ENCODE measurements around the gene CFAP299.

DNA sequence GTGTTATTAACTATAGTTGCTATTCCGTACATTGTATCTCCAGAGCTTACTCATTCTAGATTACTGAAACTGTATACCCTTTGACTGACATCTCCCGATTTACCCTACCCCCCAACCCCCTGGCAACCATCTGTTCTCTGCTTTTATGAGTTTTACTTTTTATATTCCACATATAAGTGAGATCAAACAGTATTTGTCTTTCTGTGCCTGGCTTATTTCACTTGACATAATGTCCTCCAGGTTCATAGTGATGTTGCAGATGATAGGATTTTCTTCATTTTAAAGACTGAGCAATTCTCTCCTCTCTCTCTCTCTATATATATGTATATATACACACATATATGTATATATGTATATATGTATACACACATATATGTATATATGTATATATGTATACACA is 54.6 kb downstream of the CFAP299 start:
- TF ChIP-seq, protein P1, sequence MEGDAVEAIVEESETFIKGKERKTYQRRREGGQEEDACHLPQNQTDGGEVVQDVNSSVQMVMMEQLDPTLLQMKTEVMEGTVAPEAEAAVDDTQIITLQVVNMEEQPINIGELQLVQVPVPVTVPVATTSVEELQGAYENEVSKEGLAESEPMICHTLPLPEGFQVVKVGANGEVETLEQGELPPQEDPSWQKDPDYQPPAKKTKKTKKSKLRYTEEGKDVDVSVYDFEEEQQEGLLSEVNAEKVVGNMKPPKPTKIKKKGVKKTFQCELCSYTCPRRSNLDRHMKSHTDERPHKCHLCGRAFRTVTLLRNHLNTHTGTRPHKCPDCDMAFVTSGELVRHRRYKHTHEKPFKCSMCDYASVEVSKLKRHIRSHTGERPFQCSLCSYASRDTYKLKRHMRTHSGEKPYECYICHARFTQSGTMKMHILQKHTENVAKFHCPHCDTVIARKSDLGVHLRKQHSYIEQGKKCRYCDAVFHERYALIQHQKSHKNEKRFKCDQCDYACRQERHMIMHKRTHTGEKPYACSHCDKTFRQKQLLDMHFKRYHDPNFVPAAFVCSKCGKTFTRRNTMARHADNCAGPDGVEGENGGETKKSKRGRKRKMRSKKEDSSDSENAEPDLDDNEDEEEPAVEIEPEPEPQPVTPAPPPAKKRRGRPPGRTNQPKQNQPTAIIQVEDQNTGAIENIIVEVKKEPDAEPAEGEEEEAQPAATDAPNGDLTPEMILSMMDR (IDR thresholded peaks at IDR 0.05) = no peak
- no peak for TF ChIP-seq POLR2A (IDR thresholded peaks at IDR 0.05; ENCODE audit: low read depth)
- TF ChIP-seq EP300 (IDR thresholded peaks at IDR 0.05) = no peak
- no peak for TF ChIP-seq POLR2AphosphoS5 (IDR thresholded peaks at IDR 0.05)

Measured in esophagus muscularis mucosa (tissue), 4 donors.